DMS 273 (cell line): ENCODE data around the gene KIF13A.
A peak's percentile ranks its signal among the peaks of the same experiment; 100 is the strongest.
"Not testable (repeated sequence)": the region's sequence is repeated elsewhere in the genome, so short reads cannot be mapped to it uniquely, and the experiment has no call there.

Source experiments
- DNase-seq: peaks from one replicate; lab custom pipeline; 2025; ENCODE audit not compliant: unreplicated experiment; lab: John Stamatoyannopoulos, UW

The KIF13A gene

GRCh38 chr6:17812311-17812710 lies 175.1 kb downstream of the KIF13A start:
- no peak for DNase-seq

GRCh38 chr6:17808609-17809008 lies 178.8 kb downstream of the KIF13A start:
- DNase-seq: no peak

GRCh38 chr6:17807431-17807830 lies 180.0 kb downstream of the KIF13A start:
- DNase-seq: not testable (repeated sequence)

DNA sequence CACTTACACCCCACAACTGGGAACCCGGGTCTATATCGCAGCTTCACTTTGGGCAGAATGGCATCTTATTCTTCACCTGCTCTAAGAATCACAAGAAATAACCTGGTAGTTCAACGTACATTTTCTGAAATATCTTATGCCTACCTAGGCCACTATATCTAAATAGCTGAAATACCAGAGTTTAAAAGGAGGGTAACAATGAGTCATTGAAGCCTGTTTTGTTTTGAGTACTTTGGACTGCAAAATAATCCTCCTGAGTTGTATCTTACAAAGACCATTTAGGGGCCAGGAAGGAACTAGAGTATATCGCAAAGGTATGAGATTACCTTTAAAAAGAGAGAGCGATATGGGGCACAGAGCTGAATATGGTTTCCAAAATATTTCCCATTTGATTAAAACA lies 184.0 kb downstream of the KIF13A start:
- DNase-seq: no peak

DNA sequence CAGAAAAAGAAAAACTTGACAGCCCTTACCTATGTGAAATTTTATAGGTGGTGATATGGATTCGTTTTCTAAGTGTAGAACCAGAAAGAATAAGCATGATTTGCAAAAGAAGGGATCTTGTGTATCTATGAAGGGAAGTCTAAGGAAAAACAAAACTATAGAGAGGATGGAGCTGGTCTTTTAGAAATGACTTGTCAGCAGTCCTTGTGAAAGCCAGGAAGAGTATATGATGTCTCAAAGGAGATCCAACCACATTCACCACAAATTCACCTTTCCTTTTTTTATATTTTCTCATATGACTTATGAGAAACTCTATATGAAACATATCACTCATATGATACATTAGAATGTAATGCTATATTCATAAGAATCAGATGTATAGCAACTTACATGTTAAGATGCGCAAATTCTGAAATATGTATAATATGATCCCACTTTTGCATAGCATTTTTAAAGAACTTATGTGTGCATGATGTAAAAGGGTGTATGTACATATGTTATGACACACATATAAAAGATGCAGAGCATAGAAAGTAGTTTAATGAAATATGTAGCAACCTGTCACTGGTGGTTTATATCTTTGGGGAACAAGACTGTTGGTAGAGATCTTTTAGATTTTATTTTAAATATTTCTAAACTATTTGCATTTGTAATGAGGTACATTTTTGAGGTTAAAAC lies 188.8 kb downstream of the KIF13A start:
- no peak for DNase-seq

DNA sequence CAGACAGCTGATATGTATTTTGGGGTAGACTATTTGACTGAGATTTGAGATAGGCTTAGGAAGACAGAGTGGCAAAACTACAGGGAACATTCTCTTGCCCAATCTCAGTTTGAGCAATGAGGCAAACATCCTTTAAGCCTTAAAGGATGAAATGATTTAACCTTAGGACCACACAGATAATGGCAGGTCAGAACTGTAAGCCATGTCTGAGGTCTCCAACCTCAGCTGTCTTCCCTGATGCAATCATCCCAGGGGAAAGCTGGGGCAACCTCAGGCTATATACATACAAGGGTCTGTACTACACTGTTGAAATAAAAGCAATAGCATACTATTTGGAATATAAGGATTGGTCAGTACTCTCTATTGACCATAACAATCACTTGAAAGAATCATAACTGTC lies 196.9 kb downstream of the KIF13A start:
- DNase-seq: no peak

DNA sequence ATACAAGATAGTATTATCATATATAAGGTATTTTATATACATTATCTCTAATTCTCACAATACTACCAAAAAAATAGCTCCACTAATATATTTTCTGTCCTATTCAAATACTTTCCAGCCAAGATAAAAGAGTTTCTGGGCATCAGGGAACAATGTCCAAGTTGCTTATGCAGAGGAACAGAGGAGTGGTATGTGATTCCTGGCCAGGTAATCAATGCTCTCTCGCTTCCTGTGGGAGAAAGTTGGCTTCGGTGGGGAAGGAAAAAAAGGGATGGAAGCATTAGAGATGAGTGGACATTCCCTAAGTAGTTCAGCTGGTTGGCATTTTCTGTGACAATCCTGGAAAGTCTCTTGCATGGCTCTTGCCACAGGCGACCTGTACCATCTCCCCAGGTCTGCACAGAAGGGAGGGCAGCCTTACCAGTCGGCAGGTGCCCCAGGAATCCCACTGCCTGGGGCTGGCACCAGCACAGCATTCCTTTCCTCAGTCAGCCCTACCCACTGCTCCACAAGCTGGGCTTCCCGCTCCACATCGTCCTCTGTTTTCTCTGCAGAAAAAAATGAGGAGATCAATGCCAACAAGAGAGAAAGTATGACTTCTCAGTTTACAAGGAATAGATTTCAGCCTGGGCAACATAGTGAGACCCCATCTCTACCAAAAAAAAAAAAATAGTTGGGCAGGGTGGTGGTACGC lies 202.2 kb downstream of the KIF13A start:
- no peak for DNase-seq

DNA sequence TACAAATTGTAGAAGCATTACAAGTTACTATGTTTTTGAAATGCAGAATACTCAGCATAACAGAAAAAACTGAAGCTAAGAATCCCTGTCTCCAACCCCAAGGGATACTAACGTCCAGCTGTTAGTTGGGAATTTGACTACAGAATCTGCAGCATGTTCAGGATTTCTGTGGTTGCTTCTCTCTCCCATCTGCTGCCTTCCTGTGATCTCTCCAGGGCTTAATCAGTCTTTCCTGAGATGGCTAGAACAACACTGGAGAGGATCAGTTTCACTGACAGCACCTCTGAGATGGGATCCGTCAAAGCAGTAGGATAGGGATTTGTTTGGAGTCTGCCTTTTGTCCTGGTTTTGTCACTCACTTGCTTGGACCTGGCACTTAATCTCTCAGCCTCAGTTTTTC lies 207.4 kb downstream of the KIF13A start:
- no peak for DNase-seq

GRCh38 chr6:17771609-17772008 lies 215.8 kb downstream of the KIF13A start:
- DNase-seq: no peak

GRCh38 chr6:17768881-17769280 lies 218.6 kb downstream of the KIF13A start:
- DNase-seq: no peak

DNA sequence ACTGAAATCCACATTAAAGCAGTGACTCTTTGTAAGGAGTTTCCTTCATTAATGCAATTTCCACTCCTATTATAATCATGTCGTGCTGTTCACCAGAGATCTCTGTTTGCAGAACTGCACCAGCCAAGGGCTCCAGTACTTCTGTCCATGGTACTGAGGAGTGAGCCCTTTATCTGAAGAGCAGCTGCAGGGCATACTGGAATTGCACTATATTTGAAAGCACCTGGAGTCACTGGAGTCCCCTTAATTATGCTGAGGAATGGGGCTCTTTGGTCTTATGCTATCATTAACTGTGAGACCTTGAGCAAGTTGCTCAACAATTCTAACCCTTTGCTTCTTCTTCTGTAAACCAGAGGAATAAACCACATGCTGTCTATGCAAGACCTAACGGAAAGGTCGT lies 219.0 kb downstream of the KIF13A start:
- no peak for DNase-seq

- no peak for DNase-seq
Observed at GRCh38 chr6:17762651-17763050, 224.8 kb downstream of the KIF13A start.

DNA sequence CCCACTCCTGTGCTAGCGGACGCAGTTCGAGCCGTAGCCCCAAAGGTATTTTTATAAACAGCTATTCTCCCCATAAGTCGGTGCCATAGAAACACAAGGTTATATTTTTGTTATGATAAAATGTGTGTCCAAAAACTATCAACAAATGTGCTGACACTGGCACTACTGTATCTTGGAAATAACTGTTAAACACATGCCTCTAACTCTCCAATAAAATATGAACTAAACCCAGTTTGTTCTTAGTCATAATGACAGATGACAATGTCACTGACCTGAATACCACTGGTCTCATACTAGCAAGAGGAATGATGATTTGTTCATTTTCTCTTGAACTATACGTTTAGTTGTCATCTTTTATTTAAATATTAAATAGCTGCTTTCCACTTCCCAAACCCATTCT lies 229.3 kb downstream of the KIF13A start:
- DNase-seq: no peak

DNA sequence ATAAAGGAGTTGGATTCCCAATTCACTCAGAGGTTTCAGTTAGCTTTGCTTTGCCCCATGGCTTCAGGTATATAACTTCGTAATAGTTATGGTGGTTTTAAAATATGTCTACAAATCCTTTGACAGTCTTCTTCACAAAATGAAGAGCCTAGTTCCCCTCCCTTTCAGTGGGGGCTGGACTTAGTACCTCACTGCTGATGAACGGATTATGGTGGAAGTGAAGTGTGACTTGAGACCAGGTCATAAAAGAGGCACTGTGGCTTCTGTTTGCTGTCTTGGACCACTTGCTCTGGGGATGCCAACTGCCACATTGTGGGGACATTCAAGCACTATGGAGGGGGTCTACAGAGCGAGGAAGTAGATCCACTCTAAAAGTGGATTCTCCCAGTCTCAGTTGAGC lies 233.2 kb downstream of the KIF13A start:
- no peak for DNase-seq

GRCh38 chr6:17745324-17745723 lies 242.1 kb downstream of the KIF13A start:
- DNase-seq: not testable (repeated sequence)

GRCh38 chr6:17744757-17745308 lies 242.6 kb downstream of the KIF13A start:
- not testable (repeated sequence) for DNase-seq

DNA sequence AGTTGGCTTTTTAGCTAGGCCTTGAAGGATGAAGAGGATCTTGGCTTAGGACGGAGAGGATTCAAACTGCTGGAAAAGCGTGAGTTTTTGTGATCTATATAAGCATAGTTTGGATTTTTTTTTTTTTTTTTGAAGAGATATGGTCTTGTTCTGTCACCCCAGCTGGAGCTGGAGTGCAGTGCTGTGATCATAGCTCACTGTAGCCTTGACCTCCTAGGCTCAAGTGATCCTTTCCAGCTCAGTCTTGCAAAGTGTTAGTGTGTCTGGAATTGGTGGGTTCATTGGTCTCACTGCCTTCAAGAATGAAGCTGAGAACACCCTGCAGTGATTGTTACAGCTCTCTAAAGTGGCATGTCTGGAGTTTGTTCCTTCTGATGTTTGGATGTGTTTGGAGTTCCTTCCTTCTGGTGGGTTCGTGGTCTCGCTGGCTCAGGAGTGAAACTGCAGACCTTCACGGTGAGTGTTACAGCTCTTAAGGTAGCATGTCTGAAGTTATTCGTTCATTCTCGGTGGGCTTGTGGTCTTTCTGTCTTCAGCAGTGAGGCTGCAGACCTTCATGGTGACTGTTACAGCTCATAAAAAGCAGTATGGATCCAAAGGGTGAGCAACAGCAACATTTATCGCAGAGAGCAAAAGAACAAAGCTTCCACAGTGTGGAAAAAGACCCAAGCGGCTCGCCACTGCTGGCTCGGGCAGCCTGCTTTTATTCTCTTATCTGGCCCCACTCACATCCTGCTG lies 243.2 kb downstream of the KIF13A start:
- DNase-seq: no peak

GRCh38 chr6:17741507-17741906 lies 245.9 kb downstream of the KIF13A start:
- DNase-seq: no peak

DNA sequence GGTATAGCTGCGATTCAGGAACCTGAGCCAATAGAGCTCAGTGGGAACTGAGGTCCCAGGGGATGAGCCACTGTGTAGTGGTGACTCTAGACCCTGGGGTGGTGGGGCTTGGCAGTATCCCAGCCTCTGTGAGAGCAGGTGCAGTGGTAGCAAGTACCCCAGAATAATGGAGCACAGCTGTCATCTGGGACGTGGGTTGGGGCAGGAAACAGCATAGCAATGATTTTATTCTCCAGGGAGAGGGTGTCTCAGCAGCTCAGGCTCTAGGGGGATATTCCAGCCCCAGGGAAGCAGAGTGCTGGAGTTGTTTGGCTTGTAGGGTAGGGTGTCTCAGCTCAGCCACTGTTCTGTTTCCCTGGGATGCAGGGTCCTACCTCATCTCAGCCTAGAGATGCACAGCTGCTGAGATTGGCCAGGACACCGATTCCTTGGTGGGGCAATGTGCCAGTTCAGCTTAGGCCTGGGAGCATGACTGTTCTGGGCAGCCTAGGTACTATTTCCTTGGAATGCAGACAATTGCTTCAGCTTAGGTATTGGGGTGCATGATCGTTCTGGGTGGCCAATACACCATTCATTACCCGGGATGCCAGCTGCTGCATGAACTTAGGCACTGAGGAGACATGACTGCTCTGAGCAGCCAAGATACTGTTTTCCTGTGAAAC lies 246.7 kb downstream of the KIF13A start:
- peak; percentile 52 for DNase-seq

DNA sequence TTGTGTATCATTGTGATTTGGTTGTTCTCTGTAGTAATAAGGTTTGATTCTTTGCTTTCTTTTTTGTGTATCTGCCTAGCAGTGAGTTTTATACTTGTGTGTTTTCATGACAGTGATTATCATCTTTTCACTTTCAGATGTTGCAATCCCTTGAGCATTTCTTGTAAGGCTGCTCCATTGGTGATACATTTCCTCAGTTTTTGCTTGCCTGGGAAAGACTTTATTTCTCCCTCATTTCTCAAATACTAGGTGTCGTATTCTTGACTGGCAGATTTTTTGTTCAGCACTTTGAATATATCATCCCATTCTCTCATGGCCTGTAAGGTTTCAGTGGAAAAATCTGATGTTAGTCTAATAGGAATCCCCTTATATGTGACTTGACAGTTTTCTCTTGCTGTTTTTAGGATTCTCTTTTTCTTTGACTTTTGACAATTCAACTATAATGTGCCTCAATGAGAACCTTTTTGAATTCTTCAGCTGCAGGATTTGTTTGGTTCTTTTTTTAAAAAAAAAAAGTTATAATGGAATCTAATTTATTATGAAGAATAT lies 249.7 kb downstream of the KIF13A start:
- DNase-seq: no peak

- DNase-seq: not testable (repeated sequence)
Observed at GRCh38 chr6:17735311-17735710, 252.1 kb downstream of the KIF13A start.
